H9 (cell line): ENCODE measurements around the gene ACKR3. TPM values are rescaled to one million over a fixed set of nuclear protein-coding genes. Genes with fewer than 3 reads are reported as not detected.

Source experiments
- DNase-seq: peaks from one replicate; pipeline ENCODE4 v3.0.0-alpha.2; 2017
- H2AFZ ChIP-seq: one replicate; pipeline ENCODE4 v1.6.1; 2013; ENCODE audit warnings: mild to moderate bottlenecking, low read length, control low read depth, moderate library complexity
- H2AK5ac ChIP-seq: 2 replicates; pipeline ENCODE4 v1.6.1; 2013; ENCODE audit warnings: low read length, control low read depth, mixed read lengths; ENCODE audit not compliant: insufficient read length
- H2BK120ac ChIP-seq: one replicate; pipeline ENCODE4 v1.6.1; 2013; ENCODE audit warnings: low read depth, mild to moderate bottlenecking, low read length, control low read depth, inconsistent platforms; ENCODE audit not compliant: poor library complexity, severe bottlenecking
- H2BK12ac ChIP-seq: 2 replicates; pipeline ENCODE4 v1.6.1; 2013; ENCODE audit warnings: low read length, control low read depth, mixed read lengths, low read depth; ENCODE audit not compliant: insufficient read length
- H2BK15ac ChIP-seq: 2 replicates; pipeline ENCODE4 v1.6.1; 2013; ENCODE audit warnings: low read depth, low read length, control low read depth
- H2BK20ac ChIP-seq: one replicate; pipeline ENCODE4 v1.6.1; 2013; ENCODE audit warnings: low read depth, mild to moderate bottlenecking, low read length, control low read depth, inconsistent platforms; ENCODE audit not compliant: poor library complexity, severe bottlenecking
- H2BK5ac ChIP-seq: 2 replicates; pipeline ENCODE4 v1.6.1; 2013; ENCODE audit warnings: low read length, control low read depth, mixed read lengths; ENCODE audit not compliant: insufficient read length
- H3K14ac ChIP-seq: 2 replicates; pipeline ENCODE4 v1.6.1; 2013; ENCODE audit warnings: low read length, control low read depth; ENCODE audit not compliant: insufficient read depth
- H3K18ac ChIP-seq: 2 replicates; pipeline ENCODE4 v1.6.1; 2013; ENCODE audit warnings: low read depth, mild to moderate bottlenecking, mixed read lengths, low read length, control low read depth; ENCODE audit not compliant: insufficient read length
- H3K23ac ChIP-seq: 2 replicates; pipeline ENCODE4 v1.6.1; 2013; ENCODE audit warnings: low read length, control low read depth, mixed read lengths, low read depth; ENCODE audit not compliant: insufficient read length
- H3K23me2 ChIP-seq: 2 replicates; pipeline ENCODE4 v1.6.1; 2013; ENCODE audit warnings: low read depth, mild to moderate bottlenecking, mixed read lengths, low read length, control low read depth; ENCODE audit not compliant: insufficient read length, poor library complexity, severe bottlenecking
- H3K27ac ChIP-seq: 2 replicates; pipeline ENCODE4 v1.5.1; 2013; ENCODE audit warnings: low read length, control low read depth, mixed read lengths, low read depth; ENCODE audit not compliant: insufficient read length
- H3K27me3 ChIP-seq: 2 replicates; pipeline ENCODE4 v1.6.1; 2013; ENCODE audit warnings: low read length, control low read depth, inconsistent platforms; ENCODE audit not compliant: insufficient read depth
- H3K4ac ChIP-seq: 2 replicates; pipeline ENCODE4 v1.6.1; 2013; ENCODE audit warnings: low read depth, mild to moderate bottlenecking, control low read depth, inconsistent platforms, low read length, moderate library complexity
- H3K4me1 ChIP-seq: 2 replicates; pipeline ENCODE4 v1.6.1; 2013; ENCODE audit warnings: low read length, control low read depth, inconsistent platforms; ENCODE audit not compliant: insufficient read depth
- H3K4me2 ChIP-seq: 2 replicates; pipeline ENCODE4 v1.6.1; 2013; ENCODE audit warnings: low read length, control low read depth, mixed read lengths; ENCODE audit not compliant: insufficient read length, insufficient read depth
- H3K56ac ChIP-seq: 2 replicates; pipeline ENCODE4 v1.6.1; 2013; ENCODE audit warnings: low read depth, mild to moderate bottlenecking, mixed read lengths, low read length, control low read depth; ENCODE audit not compliant: insufficient read length
- H3K79me1 ChIP-seq: 2 replicates; pipeline ENCODE4 v1.6.1; 2013; ENCODE audit warnings: low read depth, mild to moderate bottlenecking, moderate library complexity, low read length, control low read depth, inconsistent platforms; ENCODE audit not compliant: insufficient read depth, poor library complexity, severe bottlenecking
- H3K79me2 ChIP-seq: 2 replicates; pipeline ENCODE4 v1.6.1; 2013; ENCODE audit warnings: low read length, control low read depth, inconsistent platforms; ENCODE audit not compliant: insufficient read depth
- H3K9ac ChIP-seq: 2 replicates; pipeline ENCODE4 v1.6.1; 2013; ENCODE audit warnings: low read length, control low read depth, mixed read lengths; ENCODE audit not compliant: insufficient read length; ENCODE audit errors: extremely low read depth
- H3K9me3 ChIP-seq: one replicate; pipeline ENCODE4 v1.6.1; 2013; ENCODE audit warnings: low read depth, low read length, inconsistent platforms; ENCODE audit not compliant: control insufficient read depth
- H3T11ph ChIP-seq: one replicate; pipeline ENCODE4 v1.6.1; 2013; ENCODE audit warnings: mild to moderate bottlenecking, low read length, control low read depth, inconsistent platforms
- H4K20me1 ChIP-seq: one replicate; pipeline ENCODE4 v1.6.1; 2013; ENCODE audit not compliant: control insufficient read depth, insufficient read length, insufficient read depth
- H4K5ac ChIP-seq: 2 replicates; pipeline ENCODE4 v1.6.1; 2013; ENCODE audit warnings: low read depth, mild to moderate bottlenecking, mixed read lengths, low read length, control low read depth; ENCODE audit not compliant: insufficient read length
- H4K8ac ChIP-seq: replicated peaks from 2 replicates; pipeline ENCODE4 v1.6.1; 2013; ENCODE audit warnings: low read length, control low read depth, mixed read lengths, low read depth; ENCODE audit not compliant: insufficient read length
- H4K91ac ChIP-seq: 2 replicates; pipeline ENCODE4 v1.6.1; 2013; ENCODE audit warnings: low read depth, mild to moderate bottlenecking, moderate library complexity, mixed read lengths, low read length, control low read depth; ENCODE audit not compliant: insufficient read length
- H3K27ac Mint-ChIP-seq, 3 experiments: 2 replicates in 2 of 3; 3 replicates in 1 of 3; pipeline ENCODE4 v1.8.0; 2020 to 2021; ENCODE audit warnings: mixed read lengths in 3 of 3, mild to moderate bottlenecking in 1 of 3, moderate library complexity in 1 of 3
- H3K27me3 Mint-ChIP-seq: 2 replicates; pipeline ENCODE4 v1.8.0; 2021; ENCODE audit warnings: low read depth, mild to moderate bottlenecking, moderate library complexity, mixed read lengths
- H3K36me3 Mint-ChIP-seq, 3 experiments: 2 replicates in 2 of 3; 3 replicates in 1 of 3; pipeline ENCODE4 v1.8.0; 2020 to 2021; ENCODE audit warnings: low read depth in 3 of 3, mixed read lengths in 3 of 3; ENCODE audit not compliant: insufficient read depth in 1 of 3
- H3K4me1 Mint-ChIP-seq, 2 experiments: 2 replicates each; pipeline ENCODE4 v1.8.0; 2020; ENCODE audit warnings: mixed read lengths in 2 of 2
- H3K4me3 Mint-ChIP-seq, 2 experiments: 2 replicates in 1 of 2; 3 replicates in 1 of 2; pipeline ENCODE4 v1.8.0; 2020 to 2021; ENCODE audit warnings: mild to moderate bottlenecking in 2 of 2, mixed read lengths in 2 of 2, moderate library complexity in 1 of 2
- H3K9me3 Mint-ChIP-seq, 2 experiments: 2 replicates in 1 of 2; 3 replicates in 1 of 2; pipeline ENCODE4 v1.8.0; 2020; ENCODE audit warnings: mild to moderate bottlenecking in 2 of 2, mixed read lengths in 2 of 2, moderate library complexity in 1 of 2
- WGBS: extraction: QIAGEN DNeasy Blood & Tissue Kit; methylation state at CpG from one replicate; pipeline ENCODE4 v1.1.7; 2013; ENCODE audit warnings: missing lambda C conversion rate, low lambda C conversion rate, mixed read lengths; ENCODE audit not compliant: insufficient read length; ENCODE audit errors: extremely low coverage; 5-methylcytosine and 5-hydroxymethylcytosine counted together
- total RNA-seq: library from RNA; stranded (reverse); gene quantifications from 2 replicates; pipeline ENCODE4 v1.2.1, GENCODE V29; 2021
- TF ChIP-seq, protein P1 (sequence below): fragments of 200-600 bp; sonication (generic); conservative IDR thresholded peaks from 3 replicates; pipeline ENCODE4 v1.8.0; 2021; ENCODE audit warnings: antibody characterized with exemption, mild to moderate bottlenecking

ACKR3 gene
- total RNA-seq, 1 experiment from 2014 or later, result 0.44 TPM

DNA sequence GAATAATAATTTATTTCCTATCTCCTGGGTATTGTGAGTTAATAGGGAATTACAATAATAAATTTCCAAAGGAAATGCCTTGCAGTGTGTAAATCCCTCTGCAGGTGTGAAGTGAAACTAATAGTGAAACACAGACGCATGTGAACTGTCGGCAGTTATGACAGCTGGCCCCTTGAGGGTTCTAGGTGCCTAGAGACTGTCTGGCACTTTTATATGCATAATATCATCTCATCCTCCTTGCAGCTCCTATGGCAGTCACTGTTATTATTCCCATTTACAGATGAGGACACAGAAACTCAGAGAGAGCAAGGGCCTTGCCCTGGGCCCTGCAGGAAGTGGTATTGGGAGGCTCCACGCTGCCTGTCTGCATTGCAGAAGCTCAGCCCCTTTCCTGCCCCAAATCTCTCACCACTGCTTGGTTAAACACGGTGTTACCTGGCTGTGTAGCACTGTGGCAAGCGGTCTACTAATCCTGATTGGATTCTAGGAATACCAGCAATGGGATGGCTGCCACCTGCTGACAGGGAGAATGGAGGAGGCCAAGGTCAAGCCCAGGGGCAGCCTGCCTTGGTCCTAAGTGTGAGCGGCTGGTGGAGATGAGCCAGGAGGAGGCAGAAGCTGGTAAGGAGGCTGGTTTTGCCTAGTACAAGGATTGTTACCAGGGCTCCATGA lies 32.8 kb upstream of the ACKR3 start:
- Histone ChIP-seq H3K4me1 (no peaks in the 10 kb centered on the region), H3K14ac (0 out of 2 replicates have a peak overlapping the region, but pooled peaks have one; percentile 37), H2AFZ (no peak overlapping the region), H3K18ac (no peak overlapping the region), H4K8ac (no peak overlapping the region), H3K27me3 (no peaks in the 10 kb centered on the region), H2BK12ac (no peak overlapping the region), H3K4ac (no peak overlapping the region), H3K79me2 (no peaks in the 10 kb centered on the region), H3T11ph (no peak overlapping the region), H4K5ac (no peak overlapping the region), H3K9ac (no peak overlapping the region), H3K79me1 (no peaks in the 10 kb centered on the region), H3K23ac (no peak overlapping the region), H3K27ac (no peak overlapping the region), H3K9me3 (no peaks in the 10 kb centered on the region), H3K23me2 (no peaks in the 10 kb centered on the region), H4K91ac (no peak overlapping the region), H3K56ac (no peak overlapping the region), H4K20me1 (no peaks in the 10 kb centered on the region), H2BK15ac (no peak overlapping the region), H2AK5ac (no peak overlapping the region), H3K4me2 (no peak overlapping the region), H2BK20ac (no peak overlapping the region), H2BK5ac (no peak overlapping the region), H2BK120ac (no peak overlapping the region)
- WGBS, result no CpG with 5 or more reads among the region's 6 CpGs
- Mint-ChIP-seq H3K9me3 (no peaks in the 10 kb centered on the region), H3K27me3 (peaks cover 12% of the 10 kb centered on the region), H3K36me3 (no peaks in the 10 kb centered on the region), H3K4me3 (no peak overlapping the region), H3K27ac (no peak overlapping the region), H3K4me1 (peaks cover 2 to 3% of the 10 kb centered on the region in 2 experiments; a peak in 3 of 4 replicates)
- no peak for DNase-seq
- TF ChIP-seq, protein P1, sequence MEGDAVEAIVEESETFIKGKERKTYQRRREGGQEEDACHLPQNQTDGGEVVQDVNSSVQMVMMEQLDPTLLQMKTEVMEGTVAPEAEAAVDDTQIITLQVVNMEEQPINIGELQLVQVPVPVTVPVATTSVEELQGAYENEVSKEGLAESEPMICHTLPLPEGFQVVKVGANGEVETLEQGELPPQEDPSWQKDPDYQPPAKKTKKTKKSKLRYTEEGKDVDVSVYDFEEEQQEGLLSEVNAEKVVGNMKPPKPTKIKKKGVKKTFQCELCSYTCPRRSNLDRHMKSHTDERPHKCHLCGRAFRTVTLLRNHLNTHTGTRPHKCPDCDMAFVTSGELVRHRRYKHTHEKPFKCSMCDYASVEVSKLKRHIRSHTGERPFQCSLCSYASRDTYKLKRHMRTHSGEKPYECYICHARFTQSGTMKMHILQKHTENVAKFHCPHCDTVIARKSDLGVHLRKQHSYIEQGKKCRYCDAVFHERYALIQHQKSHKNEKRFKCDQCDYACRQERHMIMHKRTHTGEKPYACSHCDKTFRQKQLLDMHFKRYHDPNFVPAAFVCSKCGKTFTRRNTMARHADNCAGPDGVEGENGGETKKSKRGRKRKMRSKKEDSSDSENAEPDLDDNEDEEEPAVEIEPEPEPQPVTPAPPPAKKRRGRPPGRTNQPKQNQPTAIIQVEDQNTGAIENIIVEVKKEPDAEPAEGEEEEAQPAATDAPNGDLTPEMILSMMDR, result no peak
